Measurements from ENCODE around the gene ATF1.

Gene ATF1

GRCh38 chr12:50763639-50764285 is at the start of gene ATF1:
TSS of gene ATF1 (plus strand) at chr12:50764101. CDS start at chr12:50780146, 16,045 bp downstream.
- DNase-seq = peak; percentile 96

- no peak for DNase-seq
Measured at GRCh38 chr12:50715174-50715573, 48.7 kb upstream of the ATF1 start.

- no peak for DNase-seq
Measured at GRCh38 chr12:50718760-50719159, 45.1 kb upstream of the ATF1 start.

- DNase-seq = no peak
Measured at GRCh38 chr12:50720085-50720484, 43.8 kb upstream of the ATF1 start.

GRCh38 chr12:50720501-50720900 is 43.4 kb upstream of the ATF1 start:
- no peak for DNase-seq

- DNase-seq = no peak
Measured at GRCh38 chr12:50723865-50724264, 40.0 kb upstream of the ATF1 start.

- DNase-seq = no peak
Measured at GRCh38 chr12:50725011-50725942, 38.6 kb upstream of the ATF1 start.

- DNase-seq = no peak
Measured at GRCh38 chr12:50727466-50727865, 36.4 kb upstream of the ATF1 start.

GRCh38 chr12:50728417-50728816 is 35.5 kb upstream of the ATF1 start:
- no peak for DNase-seq

GRCh38 chr12:50728841-50729240 is 35.1 kb upstream of the ATF1 start:
- DNase-seq = no peak

GRCh38 chr12:50732591-50732990 is 31.3 kb upstream of the ATF1 start:
- DNase-seq = no peak

GRCh38 chr12:50733706-50734105 is 30.2 kb upstream of the ATF1 start:
- no peak for DNase-seq

GRCh38 chr12:50734409-50735263 is 29.3 kb upstream of the ATF1 start:
- DNase-seq = peak; percentile 25

- no peak for DNase-seq
Measured at GRCh38 chr12:50739611-50740010, 24.3 kb upstream of the ATF1 start.

GRCh38 chr12:50740307-50740706 is 23.6 kb upstream of the ATF1 start:
- no peak for DNase-seq

GRCh38 chr12:50742776-50743175 is 21.1 kb upstream of the ATF1 start:
- no peak for DNase-seq

GRCh38 chr12:50745861-50746260 is 18.0 kb upstream of the ATF1 start:
- no peak for DNase-seq

GRCh38 chr12:50746431-50746830 is 17.5 kb upstream of the ATF1 start:
- DNase-seq = no peak

- no peak for DNase-seq
Measured at GRCh38 chr12:50747817-50748216, 16.1 kb upstream of the ATF1 start.

GRCh38 chr12:50749459-50749882 is 14.4 kb upstream of the ATF1 start:
- DNase-seq = no peak

GRCh38 chr12:50750366-50750765 is 13.5 kb upstream of the ATF1 start:
- no peak for DNase-seq

- DNase-seq = no peak
Measured at GRCh38 chr12:50751948-50752721, 11.8 kb upstream of the ATF1 start.
